ENCODE results near the gene LACTBL1.
"Not testable (repeated sequence)": the region's sequence is repeated elsewhere in the genome, so short reads cannot be mapped to it uniquely, and the experiment has no call there.

LACTBL1 gene, protein sequence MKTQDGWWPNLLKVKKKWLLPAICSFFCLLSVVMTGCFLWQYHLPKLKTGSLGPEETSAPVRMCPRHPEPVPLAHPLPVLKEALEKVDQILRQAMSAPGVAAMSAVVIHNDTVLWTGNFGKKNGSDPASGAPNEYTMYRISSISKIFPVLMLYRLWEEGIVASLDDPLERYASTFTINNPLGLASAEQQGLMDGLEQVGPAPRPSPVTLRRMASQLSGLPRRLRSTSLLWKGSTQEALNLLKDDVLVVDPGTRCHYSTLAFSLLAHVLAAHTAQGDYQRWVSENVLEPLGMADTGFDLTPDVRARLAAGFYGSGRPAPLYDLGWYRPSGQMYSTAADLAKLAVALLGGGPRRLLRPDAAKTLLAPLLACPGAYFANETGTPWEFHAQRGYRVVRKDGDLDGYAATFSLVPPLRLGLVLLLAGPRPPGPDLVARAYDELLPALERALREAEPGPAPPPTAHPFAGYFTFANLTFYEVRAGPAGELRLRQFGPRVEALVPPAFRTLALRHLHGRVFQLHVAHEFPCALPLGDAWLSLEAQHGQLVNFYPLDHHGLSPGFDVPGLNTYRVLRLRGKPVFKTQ

DNA sequence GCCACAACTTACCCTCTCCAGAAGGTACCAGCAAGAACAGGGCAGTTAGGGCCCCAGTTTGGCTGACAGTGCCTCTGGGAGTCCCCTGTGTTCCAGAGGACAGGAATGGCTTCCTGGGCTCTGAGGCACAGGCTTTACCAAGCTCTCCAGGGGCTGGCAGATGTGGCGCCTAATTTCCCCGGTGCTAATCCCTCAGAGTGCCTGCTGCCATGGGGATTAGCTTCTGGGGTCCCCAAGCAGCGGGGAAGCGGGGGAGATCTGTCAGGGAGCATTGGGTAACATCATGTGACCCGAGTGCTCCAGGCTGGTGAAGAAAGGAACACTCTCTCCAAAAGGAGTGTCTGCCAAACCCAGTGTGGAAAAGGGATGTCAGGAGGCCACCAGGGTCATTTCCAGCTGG lies at the start of gene LACTBL1:
Gene LACTBL1 (minus strand): TSS at position 107 of the 400 bp plus-strand sequence. CDS start 550 bp downstream, outside the sequence.
- DNase-seq (ENCODE audit: low read depth, low spot score): no peak

- no peak for DNase-seq (ENCODE audit: low read depth, low spot score)
Observed at GRCh38 chr1:23021834-23022233, 49.2 kb upstream of the LACTBL1 start.

DNA sequence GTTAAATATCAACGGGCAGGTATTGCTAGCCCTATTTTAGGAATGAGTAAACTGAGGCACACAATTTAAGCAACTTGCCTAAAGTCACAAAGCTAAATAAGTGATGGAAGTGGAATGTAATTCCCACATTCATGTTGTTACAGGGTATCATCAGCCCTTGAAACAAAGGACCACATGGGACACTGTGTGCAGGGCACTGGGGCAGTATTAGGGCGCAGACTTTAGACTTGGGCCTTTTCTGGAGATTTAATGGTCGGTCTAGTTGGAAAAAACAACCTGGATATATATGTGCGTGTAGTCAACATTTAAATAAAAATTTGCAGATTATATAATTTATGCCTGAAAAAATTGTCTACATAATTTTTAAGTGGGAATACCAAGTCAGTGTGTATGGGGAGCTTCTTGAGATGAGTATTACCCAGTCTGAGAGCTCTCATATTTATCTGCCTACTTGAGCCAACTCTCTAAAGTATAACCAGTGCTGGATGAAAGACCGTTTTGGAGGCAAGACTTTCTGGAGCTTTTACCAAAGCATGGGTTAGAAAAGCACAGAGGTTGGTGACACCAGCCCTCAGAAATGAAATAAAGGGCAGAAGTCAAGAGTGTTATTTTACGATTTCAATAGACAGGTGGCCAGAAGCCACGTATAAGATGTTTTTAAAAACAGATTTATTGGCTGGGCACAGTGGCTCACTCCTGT lies 48.2 kb upstream of the LACTBL1 start:
- no peak for DNase-seq (ENCODE audit: low read depth, low spot score)

- no peak for DNase-seq (ENCODE audit: low read depth, low spot score)
Observed at GRCh38 chr1:23019863-23020625, 47.4 kb upstream of the LACTBL1 start.

- DNase-seq (ENCODE audit: low read depth, low spot score): peak; percentile 93
Observed at GRCh38 chr1:23019094-23019862, 46.6 kb upstream of the LACTBL1 start, which contains the start of gene KDM1A. KDM1A (plus strand) TSS chr1:23019468; CDS start chr1:23019597, 129 bp downstream.

GRCh38 chr1:23018661-23019093 lies 46.0 kb upstream of the LACTBL1 start:
- DNase-seq (ENCODE audit: low read depth, low spot score): no peak

GRCh38 chr1:23013657-23014056 lies 41.0 kb upstream of the LACTBL1 start:
- no peak for DNase-seq (ENCODE audit: low read depth, low spot score)

DNA sequence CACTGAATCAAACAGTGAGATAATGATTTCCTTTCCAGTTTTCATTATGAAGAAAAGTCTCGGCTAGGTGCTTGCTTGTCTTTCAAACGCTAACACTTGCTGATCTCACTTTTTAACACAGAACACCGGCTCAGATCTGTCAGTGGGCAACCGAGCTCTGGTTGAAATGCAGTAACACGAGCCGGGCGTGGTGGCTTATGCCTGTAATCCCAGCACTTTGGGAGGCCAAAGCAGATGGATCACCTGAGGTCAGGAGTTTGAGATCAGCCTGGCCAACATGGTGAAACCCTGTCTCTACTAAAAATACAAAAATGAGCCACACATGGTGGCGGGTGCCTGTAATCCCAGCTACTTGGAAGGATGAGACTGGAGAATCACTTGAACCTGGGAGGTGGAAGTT lies 37.4 kb upstream of the LACTBL1 start:
- DNase-seq (ENCODE audit: low read depth, low spot score): not testable (repeated sequence)

GRCh38 chr1:23008901-23009300 lies 36.2 kb upstream of the LACTBL1 start:
- no peak for DNase-seq (ENCODE audit: low read depth, low spot score)

DNA sequence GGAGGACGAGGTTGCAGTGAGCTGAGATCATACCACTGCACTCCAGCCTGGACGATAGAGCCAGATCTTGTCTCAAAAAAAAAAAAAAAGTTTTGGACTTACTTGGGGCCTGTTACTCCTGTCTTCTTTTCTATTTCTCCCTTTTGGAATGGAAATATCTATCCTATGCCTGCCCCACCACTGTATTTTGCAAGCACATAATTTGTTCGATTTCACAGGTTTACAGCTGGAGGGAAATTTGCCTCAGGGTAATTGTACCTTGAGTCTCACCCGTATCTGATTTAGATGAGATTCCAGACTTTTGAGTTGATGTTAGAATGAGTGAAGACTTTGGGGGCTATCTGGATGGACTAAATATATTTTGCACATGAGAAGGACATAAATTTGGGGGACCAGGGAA lies 34.4 kb upstream of the LACTBL1 start:
- DNase-seq (ENCODE audit: low read depth, low spot score): no peak

DNA sequence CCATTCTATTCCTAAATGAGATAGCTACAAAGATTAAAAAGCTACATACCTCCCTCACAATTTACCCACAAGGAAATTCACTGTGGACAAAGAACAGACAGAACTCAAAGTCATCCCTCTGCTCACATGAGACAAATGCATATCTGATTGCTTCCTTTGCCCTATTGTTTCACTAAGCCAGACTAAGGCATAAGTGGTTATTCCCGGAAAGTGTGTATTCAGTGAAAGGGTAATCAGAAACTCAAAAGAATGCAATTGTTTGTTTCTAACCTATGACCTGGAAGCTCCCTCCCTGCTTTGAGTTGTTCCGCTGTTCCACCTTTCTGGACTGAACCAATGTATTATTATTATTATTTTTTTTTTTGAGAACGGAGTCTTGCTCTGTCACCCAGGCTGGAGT lies 32.1 kb upstream of the LACTBL1 start:
- not testable (repeated sequence) for DNase-seq (ENCODE audit: low read depth, low spot score)

- no peak for DNase-seq (ENCODE audit: low read depth, low spot score)
Observed at GRCh38 chr1:23004112-23004511, 31.4 kb upstream of the LACTBL1 start.

DNA sequence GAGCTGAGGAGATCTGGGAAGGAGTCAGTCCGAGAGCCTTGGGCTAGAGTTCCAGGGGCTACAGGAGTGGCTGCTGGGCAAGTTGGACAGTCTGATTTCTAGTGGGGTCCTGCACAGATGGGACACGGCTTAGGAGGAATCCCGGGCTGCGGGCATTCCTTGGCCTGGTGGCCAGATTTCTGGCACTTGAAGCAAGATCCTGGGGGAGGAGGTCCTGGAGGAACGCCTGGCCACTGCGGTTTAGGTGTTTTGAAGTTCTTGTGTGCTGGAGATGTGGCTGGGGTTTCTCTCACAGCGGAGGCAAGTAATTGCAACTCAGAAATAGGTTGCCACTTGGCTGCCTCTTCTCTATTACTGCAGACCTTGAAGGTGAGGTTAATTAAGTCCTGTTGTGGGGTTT lies 29.6 kb upstream of the LACTBL1 start:
- DNase-seq (ENCODE audit: low read depth, low spot score): not testable (repeated sequence)

GRCh38 chr1:23000133-23000532 lies 27.5 kb upstream of the LACTBL1 start:
- not testable (repeated sequence) for DNase-seq (ENCODE audit: low read depth, low spot score)

DNA sequence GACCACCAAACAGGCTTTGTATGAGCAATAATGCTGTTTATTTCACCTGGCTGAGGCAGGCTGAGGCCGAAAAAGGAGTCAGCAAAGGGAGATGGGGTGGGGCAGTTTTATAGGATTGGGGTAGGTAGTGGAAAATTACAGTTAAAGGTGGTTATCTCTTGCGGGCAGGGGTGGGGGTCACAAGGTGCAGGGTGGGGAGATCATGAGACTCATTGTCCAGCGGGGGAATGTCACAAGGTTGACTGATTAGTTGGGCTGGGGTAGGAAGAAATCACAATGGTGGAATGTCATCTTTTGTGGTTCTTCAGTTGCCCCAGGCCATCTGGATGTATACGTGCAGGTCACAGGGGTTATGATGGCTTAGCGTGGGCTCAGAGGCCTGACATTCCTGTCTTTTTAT lies 24.9 kb upstream of the LACTBL1 start:
- not testable (repeated sequence) for DNase-seq (ENCODE audit: low read depth, low spot score)

GRCh38 chr1:22995774-22996173 lies 23.1 kb upstream of the LACTBL1 start:
- DNase-seq (ENCODE audit: low read depth, low spot score): no peak

GRCh38 chr1:22993220-22993795 lies 20.6 kb upstream of the LACTBL1 start:
- not testable (repeated sequence) for DNase-seq (ENCODE audit: low read depth, low spot score)

DNA sequence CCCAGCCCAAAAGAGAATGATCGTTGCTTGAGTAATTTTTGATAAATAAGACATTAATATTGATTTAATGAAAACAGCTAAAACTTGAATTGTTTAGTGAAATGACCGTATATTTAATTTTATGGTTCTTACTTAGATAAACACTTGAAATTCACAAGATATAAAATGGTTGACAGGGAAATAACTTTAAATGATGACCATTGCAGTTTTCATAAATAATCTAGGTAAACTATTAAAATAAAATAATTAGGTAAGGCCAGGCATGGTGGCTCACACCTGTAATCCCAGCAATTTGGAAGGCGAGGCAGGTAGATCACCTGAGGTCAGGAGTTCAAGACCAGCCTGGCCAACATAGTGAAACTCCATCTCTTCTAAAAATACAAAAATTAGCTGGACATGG lies 19.7 kb upstream of the LACTBL1 start:
- not testable (repeated sequence) for DNase-seq (ENCODE audit: low read depth, low spot score)

- no peak for DNase-seq (ENCODE audit: low read depth, low spot score)
Observed at GRCh38 chr1:22983944-22984343, 11.3 kb upstream of the LACTBL1 start.

DNA sequence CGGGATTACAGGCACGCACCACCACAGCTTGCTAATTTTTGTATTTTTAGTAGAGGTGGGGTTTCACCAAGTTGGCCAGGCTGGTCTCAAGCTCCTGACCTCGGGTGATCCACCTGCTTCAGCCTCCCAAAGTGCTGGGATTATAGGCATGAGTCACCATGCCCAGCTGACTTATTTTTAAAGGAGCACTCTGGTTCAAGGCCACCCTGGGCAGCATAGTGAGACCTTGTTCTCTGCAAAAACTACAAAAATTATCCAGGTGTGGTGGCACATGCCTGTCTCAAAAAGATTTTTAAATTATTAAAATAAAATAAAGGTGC lies 7.8 kb upstream of the LACTBL1 start:
- DNase-seq (ENCODE audit: low read depth, low spot score): not testable (repeated sequence)

DNA sequence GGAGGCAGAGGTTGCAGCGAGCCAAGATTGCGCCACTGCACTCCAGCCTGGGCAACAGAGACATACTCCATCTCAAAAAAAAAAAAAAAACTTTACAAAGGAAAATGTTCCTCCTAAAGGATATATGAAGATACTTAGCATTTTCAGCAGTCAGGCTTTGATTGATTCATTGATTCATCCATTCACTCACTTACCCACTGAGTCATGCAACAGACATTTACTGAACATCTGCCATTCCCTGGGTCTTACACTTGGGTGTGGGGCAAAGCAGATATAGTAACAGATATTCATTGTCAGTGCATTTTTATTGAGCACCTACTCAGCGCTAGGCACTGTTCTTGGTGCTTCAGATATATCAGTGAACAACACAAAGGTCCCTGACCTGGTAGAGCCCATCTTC lies 5.6 kb upstream of the LACTBL1 start:
- DNase-seq (ENCODE audit: low read depth, low spot score): no peak

All from smooth muscle cell of the brain vasculature (primary cell).